DOHH2 (cell line): ENCODE data around the gene CCDC197.

Source experiments
- EZH2phosphoT487 ChIP-seq: fragments of 200-600 bp; sonication (generic); IDR thresholded peaks from 2 replicates; pipeline ENCODE4 v1.6.1; 2017; ENCODE audit warnings: borderline replicate concordance, mild to moderate bottlenecking, antibody characterized with exemption, low read length, moderate library complexity, mixed read lengths
- TF ChIP-seq, protein P1 (sequence below): fragments of 200-600 bp; sonication (generic); IDR thresholded peaks from one replicate; pipeline ENCODE4 v1.5.1; 2014; ENCODE audit warnings: antibody characterized with exemption, mild to moderate bottlenecking, low read depth, low read length; ENCODE audit not compliant: poor library complexity, severe bottlenecking

DNA sequence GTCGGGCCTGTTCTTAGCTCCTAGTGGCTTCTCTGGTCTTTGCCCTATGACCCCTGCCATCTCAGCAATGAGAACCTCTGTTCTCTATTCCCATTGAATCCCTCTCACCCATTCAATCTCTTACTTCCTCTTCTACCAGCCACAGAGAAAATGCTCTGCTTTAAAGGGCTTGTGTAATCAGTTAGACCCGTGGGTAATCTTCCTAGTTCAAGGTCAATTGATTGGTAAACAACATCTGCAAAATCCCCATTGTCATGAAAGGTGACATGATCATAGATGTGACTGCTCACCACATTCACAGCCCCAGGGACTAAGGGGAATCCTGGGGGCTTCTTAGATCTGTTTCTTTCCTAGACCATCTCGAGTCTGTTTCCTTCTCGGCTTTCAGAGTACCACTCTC is 7.2 kb upstream of the CCDC197 start:
- TF ChIP-seq, protein P1, sequence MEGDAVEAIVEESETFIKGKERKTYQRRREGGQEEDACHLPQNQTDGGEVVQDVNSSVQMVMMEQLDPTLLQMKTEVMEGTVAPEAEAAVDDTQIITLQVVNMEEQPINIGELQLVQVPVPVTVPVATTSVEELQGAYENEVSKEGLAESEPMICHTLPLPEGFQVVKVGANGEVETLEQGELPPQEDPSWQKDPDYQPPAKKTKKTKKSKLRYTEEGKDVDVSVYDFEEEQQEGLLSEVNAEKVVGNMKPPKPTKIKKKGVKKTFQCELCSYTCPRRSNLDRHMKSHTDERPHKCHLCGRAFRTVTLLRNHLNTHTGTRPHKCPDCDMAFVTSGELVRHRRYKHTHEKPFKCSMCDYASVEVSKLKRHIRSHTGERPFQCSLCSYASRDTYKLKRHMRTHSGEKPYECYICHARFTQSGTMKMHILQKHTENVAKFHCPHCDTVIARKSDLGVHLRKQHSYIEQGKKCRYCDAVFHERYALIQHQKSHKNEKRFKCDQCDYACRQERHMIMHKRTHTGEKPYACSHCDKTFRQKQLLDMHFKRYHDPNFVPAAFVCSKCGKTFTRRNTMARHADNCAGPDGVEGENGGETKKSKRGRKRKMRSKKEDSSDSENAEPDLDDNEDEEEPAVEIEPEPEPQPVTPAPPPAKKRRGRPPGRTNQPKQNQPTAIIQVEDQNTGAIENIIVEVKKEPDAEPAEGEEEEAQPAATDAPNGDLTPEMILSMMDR: no peak
- no peak for TF ChIP-seq EZH2phosphoT487
